LNCAP (cell line): ENCODE measurements around the gene NPTX2.
A peak's percentile ranks its signal among the peaks of the same experiment; 100 is the strongest.

Source experiments
- CTCF ChIP-seq: fragments of 450-650 bp; IDR thresholded peaks from 2 replicates; pipeline ENCODE4 v1.5.1; 2017; ENCODE audit warnings: mild to moderate bottlenecking

The NPTX2 gene

GRCh38 chr7:98617051-98617959, at the start of gene NPTX2:
TSS of gene NPTX2 (plus strand) at chr7:98617285. CDS start at chr7:98617462, 177 bp downstream.
- TF ChIP-seq CTCF: peak; percentile 53

GRCh38 chr7:98567991-98568390, 49.1 kb upstream of the NPTX2 start:
- no peak for TF ChIP-seq CTCF

GRCh38 chr7:98568891-98569290, 48.2 kb upstream of the NPTX2 start:
- no peak for TF ChIP-seq CTCF

GRCh38 chr7:98569691-98570337, 47.3 kb upstream of the NPTX2 start:
- TF ChIP-seq CTCF: no peak

GRCh38 chr7:98571006-98571405, 46.1 kb upstream of the NPTX2 start:
- TF ChIP-seq CTCF: no peak

- TF ChIP-seq CTCF: no peak
Observed at GRCh38 chr7:98571986-98572385, 45.1 kb upstream of the NPTX2 start.

- no peak for TF ChIP-seq CTCF
Observed at GRCh38 chr7:98573816-98574215, 43.3 kb upstream of the NPTX2 start.
